Measurements from ENCODE around the gene GRK6. TPM values are rescaled to one million over a fixed set of nuclear protein-coding genes. Genes with fewer than 3 reads are reported as not detected.
A peak's percentile ranks its signal among the peaks of the same experiment; 100 is the strongest.

The GRK6 gene
- total RNA-seq, 2 experiments from 2014 or later: 186 to 192 TPM

- no peaks in the 10 kb centered on the region for H3K9me3 ChIP-seq (ENCODE audit: control insufficient read depth in 1 of 2, insufficient read depth in 1 of 2, low read length in 2 of 2)
- ChIA-PET POLR2A (interaction anchor here (0.7 to 1.3 kb wide), 4 partner anchors 15 to 69 kb away, joined by 3 to 6 read pairs (median 4); no protein-coding TSS in a partner anchor), CTCF (interaction anchor here (1.6 kb wide), 1 partner anchor 68 kb away, joined by 3 read pairs; no protein-coding TSS in a partner anchor)
- H3K4me3 Mint-ChIP-seq: no peak overlapping the region
- H3K27ac ChIP-seq (ENCODE audit: low read depth in 1 of 2, low read length in 2 of 2): no peak overlapping the region
- no peaks in the 10 kb centered on the region for H3K36me3 Mint-ChIP-seq (ENCODE audit: low read depth)
- no peaks in the 10 kb centered on the region for H3K27me3 ChIP-seq (ENCODE audit: control insufficient read depth in 1 of 2, insufficient read depth in 2 of 2, low read length in 2 of 2)
- ATAC-seq (ENCODE audit: poor library complexity) (no peak), DNase-seq (no peak)
- H3K36me3 ChIP-seq (ENCODE audit: insufficient read depth, low read length): no peaks in the 10 kb centered on the region
- no peaks in the 10 kb centered on the region for H3K27me3 Mint-ChIP-seq
- H3K27ac Mint-ChIP-seq: no peak overlapping the region
- intact Hi-C loops (cut with DNase I, micrococcal nuclease): no loop called here
- H3K4me1 ChIP-seq (ENCODE audit: insufficient read depth, low read length): peaks cover 86% of the 10 kb centered on the region
- H3K4me3 ChIP-seq (ENCODE audit: low read length): no peak overlapping the region
- TF ChIP-seq CTCF (IDR thresholded peaks at IDR 0.05): no peak
- H3K4me1 Mint-ChIP-seq (ENCODE audit: low read depth): peaks cover 54% of the 10 kb centered on the region
- H3K9me3 Mint-ChIP-seq: no peaks in the 10 kb centered on the region
Measured at GRCh38 chr5:177386542-177386941, 39.9 kb upstream of the GRK6 start.

- no peaks in the 10 kb centered on the region for H3K27me3 ChIP-seq (ENCODE audit: control insufficient read depth in 1 of 2, insufficient read depth in 2 of 2, low read length in 2 of 2)
- Mint-ChIP-seq H3K4me3 (no peak overlapping the region), H3K27me3 (no peaks in the 10 kb centered on the region), H3K9me3 (no peaks in the 10 kb centered on the region), H3K4me1 (ENCODE audit: low read depth) (peaks cover 52% of the 10 kb centered on the region), H3K36me3 (ENCODE audit: low read depth) (no peaks in the 10 kb centered on the region), H3K27ac (no peak overlapping the region)
- H3K27ac ChIP-seq (ENCODE audit: low read depth in 1 of 2, low read length in 2 of 2): no peak overlapping the region
- ChIA-PET POLR2A (interaction anchor here (1.3 kb wide), 1 partner anchor 68 kb away, joined by 4 read pairs; no protein-coding TSS in a partner anchor), CTCF (interaction anchor here (1.6 to 6.1 kb wide), 3 partner anchors 16 to 68 kb away, joined by 3 to 136 read pairs (median 60); no protein-coding TSS in a partner anchor)
- intact Hi-C loops (cut with DNase I, micrococcal nuclease): no loop called here
- ATAC-seq (ENCODE audit: poor library complexity) (no peak), DNase-seq (no peak)
- no peak overlapping the region for H3K4me3 ChIP-seq (ENCODE audit: low read length)
- no peak for TF ChIP-seq CTCF (IDR thresholded peaks at IDR 0.05)
- H3K36me3 ChIP-seq (ENCODE audit: insufficient read depth, low read length): no peaks in the 10 kb centered on the region
- peaks cover 84% of the 10 kb centered on the region for H3K4me1 ChIP-seq (ENCODE audit: insufficient read depth, low read length)
- no peaks in the 10 kb centered on the region for H3K9me3 ChIP-seq (ENCODE audit: control insufficient read depth in 1 of 2, insufficient read depth in 1 of 2, low read length in 2 of 2)
Measured at GRCh38 chr5:177387405-177387804, 39.1 kb upstream of the GRK6 start.

GRCh38 chr5:177388521-177389052 is 37.9 kb upstream of the GRK6 start:
- no peaks in the 10 kb centered on the region for H3K36me3 Mint-ChIP-seq (ENCODE audit: low read depth)
- no peaks in the 10 kb centered on the region for H3K27me3 ChIP-seq (ENCODE audit: control insufficient read depth in 1 of 2, insufficient read depth in 2 of 2, low read length in 2 of 2)
- intact Hi-C loops (cut with DNase I, micrococcal nuclease): no loop called here
- no peaks in the 10 kb centered on the region for H3K9me3 Mint-ChIP-seq
- POLR2A ChIA-PET: interaction anchor here (1.2 to 3.7 kb wide), 10 partner anchors 13 to 79 kb away, joined by 3 to 75 read pairs (median 14); partner anchors contain the start of genes GRK6, LMAN2 and PRR7
- H3K4me3 Mint-ChIP-seq: peak overlapping the region; percentile 53
- peak overlapping the region; percentile 80 for H3K27ac Mint-ChIP-seq
- H3K4me1 Mint-ChIP-seq (ENCODE audit: low read depth): peaks cover 40% of the 10 kb centered on the region
- H3K36me3 ChIP-seq (ENCODE audit: insufficient read depth, low read length): no peaks in the 10 kb centered on the region
- no peak overlapping the region for H3K4me3 ChIP-seq (ENCODE audit: low read length)
- H3K27ac ChIP-seq (ENCODE audit: low read depth in 1 of 2, low read length in 2 of 2): peak overlapping the region; percentile 26 to 72
- no peaks in the 10 kb centered on the region for H3K27me3 Mint-ChIP-seq
- no peak for TF ChIP-seq CTCF (IDR thresholded peaks at IDR 0.05)
- CTCF ChIA-PET: interaction anchor here (2.3 to 6.1 kb wide), 6 partner anchors 15 to 67 kb away, joined by 8 to 136 read pairs (median 41); partner anchors contain the start of gene PRR7
- peaks cover 72% of the 10 kb centered on the region for H3K4me1 ChIP-seq (ENCODE audit: insufficient read depth, low read length)
- no peak for DNase-seq
- no peaks in the 10 kb centered on the region for H3K9me3 ChIP-seq (ENCODE audit: control insufficient read depth in 1 of 2, insufficient read depth in 1 of 2, low read length in 2 of 2)
- no peak for ATAC-seq (ENCODE audit: poor library complexity)

Data from CD4-positive, alpha-beta T cell (primary cell).